Neuronal stem cell (in vitro differentiated cells): Measurements from ENCODE around the gene CARD8.

Experiments used
- DNase-seq: peaks from one replicate; pipeline ENCODE4 v3.0.0-alpha.2; 2013; ENCODE audit warnings: low spot score
- H2AFZ ChIP-seq: one replicate; pipeline ENCODE4 v1.6.1; 2013; ENCODE audit warnings: mild to moderate bottlenecking, low read length, inconsistent platforms
- H2AK5ac ChIP-seq: 2 replicates; pipeline ENCODE4 v1.6.1; 2013; ENCODE audit warnings: low read depth, mild to moderate bottlenecking, inconsistent platforms, low read length, moderate library complexity, mixed read lengths
- H2BK120ac ChIP-seq: 2 replicates; pipeline ENCODE4 v1.6.1; 2013; ENCODE audit warnings: low read depth, mild to moderate bottlenecking, inconsistent platforms, low read length, moderate library complexity, mixed read lengths
- H2BK12ac ChIP-seq: one replicate; pipeline ENCODE4 v1.6.1; 2013; ENCODE audit warnings: low read length, inconsistent platforms
- H2BK15ac ChIP-seq: 2 replicates; pipeline ENCODE4 v1.6.1; 2013; ENCODE audit warnings: mild to moderate bottlenecking, low read length, inconsistent platforms, mixed read lengths
- H2BK5ac ChIP-seq: one replicate; pipeline ENCODE4 v1.6.1; 2013; ENCODE audit warnings: inconsistent platforms, mild to moderate bottlenecking, low read length, moderate library complexity
- H3K14ac ChIP-seq: one replicate; pipeline ENCODE4 v1.6.1; 2013; ENCODE audit warnings: low read length, inconsistent platforms
- H3K18ac ChIP-seq: 2 replicates; pipeline ENCODE4 v1.6.1; 2013; ENCODE audit warnings: low read length, inconsistent platforms
- H3K23ac ChIP-seq: 2 replicates; pipeline ENCODE4 v1.6.1; 2013; ENCODE audit warnings: low read depth, mild to moderate bottlenecking, mixed read lengths, low read length, inconsistent platforms; ENCODE audit not compliant: poor library complexity
- H3K27ac ChIP-seq: replicated peaks from 3 replicates; pipeline ENCODE4 v1.5.1; 2013; ENCODE audit warnings: low read length, inconsistent platforms
- H3K27me3 ChIP-seq, 3 experiments: 2 replicates each; pipeline ENCODE4 v1.6.1; 2013; ENCODE audit warnings: low read length in 3 of 3, mild to moderate bottlenecking in 2 of 3, inconsistent platforms in 1 of 3, low read depth in 1 of 3, mixed read lengths in 1 of 3, moderate library complexity in 1 of 3; ENCODE audit not compliant: control insufficient read depth in 3 of 3, insufficient read depth in 3 of 3
- H3K36me3 ChIP-seq, 2 donors: replicated peaks in 1 of 2; 2 replicates each; pipeline ENCODE4 v1.6.1; 2013; ENCODE audit warnings: low read length in 2 of 2; ENCODE audit not compliant: control insufficient read depth in 2 of 2, insufficient read depth in 2 of 2
- H3K4ac ChIP-seq: 2 replicates; pipeline ENCODE4 v1.6.1; 2013; ENCODE audit warnings: inconsistent platforms, mild to moderate bottlenecking, low read length, moderate library complexity
- H3K4me1 ChIP-seq, 2 donors: 1 replicate in 1 of 2; 2 replicates in 1 of 2; pipeline ENCODE4 v1.6.1; 2013; ENCODE audit warnings: low read length in 2 of 2, low read depth in 1 of 2; ENCODE audit not compliant: control insufficient read depth in 2 of 2, insufficient read depth in 1 of 2
- H3K4me2 ChIP-seq: one replicate; pipeline ENCODE4 v1.6.1; 2013; ENCODE audit warnings: mild to moderate bottlenecking, low read length, inconsistent platforms; ENCODE audit not compliant: insufficient read depth, poor library complexity, severe bottlenecking
- H3K4me3 ChIP-seq, 2 donors: 2 replicates each; pipeline ENCODE4 v1.5.1; 2013; ENCODE audit warnings: low read length in 2 of 2, mild to moderate bottlenecking in 2 of 2, inconsistent platforms in 1 of 2, moderate library complexity in 1 of 2
- H3K79me1 ChIP-seq: one replicate; pipeline ENCODE4 v1.6.1; 2013; ENCODE audit warnings: low read depth, mild to moderate bottlenecking, inconsistent platforms, low read length, moderate library complexity
- H3K9ac ChIP-seq: one replicate; pipeline ENCODE4 v1.6.1; 2013; ENCODE audit warnings: mild to moderate bottlenecking, low read depth, low read length, inconsistent platforms; ENCODE audit not compliant: poor library complexity
- H3K9me3 ChIP-seq, 2 donors: replicated peaks in 1 of 2; 2 replicates each; pipeline versions ENCODE3 to v1.6.1; 2013; ENCODE audit warnings: low read length in 2 of 2, mild to moderate bottlenecking in 2 of 2, inconsistent platforms in 1 of 2, low read depth in 1 of 2, mixed read lengths in 1 of 2, moderate library complexity in 1 of 2; ENCODE audit not compliant: control insufficient read depth in 2 of 2, insufficient read depth in 1 of 2
- H4K8ac ChIP-seq: one replicate; pipeline ENCODE4 v1.6.1; 2013; ENCODE audit warnings: low read depth, mild to moderate bottlenecking, inconsistent platforms, low read length, moderate library complexity
- H4K91ac ChIP-seq: one replicate; pipeline ENCODE4 v1.6.1; 2013; ENCODE audit warnings: low read length, low read depth, mild to moderate bottlenecking, inconsistent platforms; ENCODE audit not compliant: poor library complexity
- WGBS, 2 donors: extraction: QIAGEN DNeasy Blood & Tissue Kit; methylation state at CpG; one replicate each; pipeline ENCODE4 v1.1.7; 2013; ENCODE audit warnings: missing lambda C conversion rate in 2 of 2, mixed read lengths in 1 of 2; ENCODE audit not compliant: insufficient read length in 2 of 2, insufficient replicate concordance in 1 of 2; ENCODE audit errors: extremely low coverage in 2 of 2; 5-methylcytosine and 5-hydroxymethylcytosine counted together

CARD8 gene

DNA sequence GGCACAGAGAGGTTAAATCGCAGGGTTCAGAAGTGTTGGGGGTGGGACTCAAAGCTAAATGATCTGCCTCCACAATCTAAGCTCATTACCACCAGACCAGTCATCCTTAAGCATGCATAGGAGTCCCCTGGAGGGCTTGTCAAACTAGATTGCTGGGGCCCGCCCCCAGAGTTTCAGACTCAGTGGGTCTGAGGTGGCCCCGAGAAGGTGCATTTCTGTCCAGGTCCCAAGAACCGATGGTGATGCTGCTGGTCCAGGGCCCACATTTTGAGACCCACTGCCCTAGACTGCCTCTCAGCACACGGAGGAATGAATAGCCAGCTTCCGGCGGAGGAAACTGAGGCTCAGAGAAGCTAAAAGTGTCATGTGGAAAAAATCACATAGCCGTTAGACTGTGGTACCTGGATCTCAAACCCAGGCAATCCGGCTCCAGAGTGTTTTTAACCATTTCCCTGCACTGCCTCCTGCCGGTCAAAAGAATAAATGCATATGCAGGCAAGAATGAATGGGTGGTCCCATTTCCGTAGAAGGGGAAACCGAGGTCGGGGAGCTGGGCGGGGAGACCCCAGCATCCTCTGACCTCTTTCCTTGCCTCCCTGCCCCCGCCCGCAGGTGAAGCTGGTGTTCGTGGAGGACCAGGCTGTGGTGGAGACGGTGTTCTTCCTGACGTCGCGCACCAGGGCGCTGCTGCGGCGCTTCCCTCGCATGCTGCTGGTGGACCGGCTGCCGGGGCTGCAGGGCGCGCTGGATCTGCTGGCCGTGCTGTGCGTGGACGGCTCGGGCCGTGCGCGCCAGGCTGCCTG is 61.5 kb downstream of the CARD8 start:
- no peak overlapping the region for H2BK120ac ChIP-seq
- no peaks in the 10 kb centered on the region for H3K27me3 ChIP-seq
- no peak overlapping the region for H2AK5ac ChIP-seq
- H4K91ac ChIP-seq: no peak overlapping the region
- no peak overlapping the region for H2BK5ac ChIP-seq
- H3K4me2 ChIP-seq: no peak overlapping the region
- H3K36me3 ChIP-seq: peaks cover 8 to 48% of the 10 kb centered on the region in 2 donors
- no peak overlapping the region for H4K8ac ChIP-seq
- no peak overlapping the region for H3K23ac ChIP-seq
- H3K4me1 ChIP-seq: peaks cover 0 to 7% of the 10 kb centered on the region in 2 donors
- H3K9me3 ChIP-seq: peaks cover 2% of the 10 kb centered on the region in 2 donors
- no peak for DNase-seq
- H3K4me3 ChIP-seq: no peak overlapping the region
- H3K18ac ChIP-seq: no peak overlapping the region
- H3K4ac ChIP-seq: no peak overlapping the region
- H3K27ac ChIP-seq: no peak overlapping the region
- no peak overlapping the region for H2BK15ac ChIP-seq
- WGBS, 2 donors: no CpG with 5 or more reads among the region's 36 CpGs
- H3K9ac ChIP-seq: no peak overlapping the region
- peaks cover 4% of the 10 kb centered on the region for H3K79me1 ChIP-seq
- H2AFZ ChIP-seq: no peak overlapping the region
- no peak overlapping the region for H2BK12ac ChIP-seq
- no peak overlapping the region for H3K14ac ChIP-seq

- H3K18ac ChIP-seq: no peak overlapping the region
- no peak overlapping the region for H4K91ac ChIP-seq
- H3K23ac ChIP-seq: no peak overlapping the region
- no peak overlapping the region for H2AFZ ChIP-seq
- WGBS, 2 donors: no CpG with 5 or more reads among the region's 7 CpGs
- H3K4me1 ChIP-seq: peaks cover 0 to 7% of the 10 kb centered on the region in 2 donors
- H3K14ac ChIP-seq: no peak overlapping the region
- peaks cover 4% of the 10 kb centered on the region for H3K79me1 ChIP-seq
- H3K4me3 ChIP-seq: no peak overlapping the region
- H3K27me3 ChIP-seq: no peaks in the 10 kb centered on the region
- peaks cover 14 to 61% of the 10 kb centered on the region in 2 donors for H3K36me3 ChIP-seq
- peaks cover 5 to 9% of the 10 kb centered on the region in 2 donors for H3K9me3 ChIP-seq
- H2BK120ac ChIP-seq: no peak overlapping the region
- no peak overlapping the region for H3K27ac ChIP-seq
- H3K9ac ChIP-seq: no peak overlapping the region
- no peak overlapping the region for H3K4me2 ChIP-seq
- H2BK12ac ChIP-seq: no peak overlapping the region
- H2AK5ac ChIP-seq: no peak overlapping the region
- DNase-seq: no peak
- no peak overlapping the region for H2BK5ac ChIP-seq
- no peak overlapping the region for H3K4ac ChIP-seq
- H4K8ac ChIP-seq: no peak overlapping the region
- no peak overlapping the region for H2BK15ac ChIP-seq
These were observed 63.0 kb downstream of the CARD8 start for GRCh38 chr19:48192750-48193149.

- H3K27me3 ChIP-seq: no peaks in the 10 kb centered on the region
- no peak overlapping the region for H3K23ac ChIP-seq
- no peak for DNase-seq
- no peaks in the 10 kb centered on the region for H3K4me1 ChIP-seq
- peaks cover 4% of the 10 kb centered on the region for H3K79me1 ChIP-seq
- H3K14ac ChIP-seq: no peak overlapping the region
- H3K27ac ChIP-seq: no peak overlapping the region
- H2AK5ac ChIP-seq: no peak overlapping the region
- H4K8ac ChIP-seq: no peak overlapping the region
- H2BK5ac ChIP-seq: no peak overlapping the region
- no CpG with 5 or more reads among the region's 3 CpGs for WGBS, 2 donors
- H3K9me3 ChIP-seq: peaks cover 3 to 9% of the 10 kb centered on the region in 2 donors
- no peak overlapping the region for H2BK15ac ChIP-seq
- no peak overlapping the region for H3K4me3 ChIP-seq
- peaks cover 10 to 76% of the 10 kb centered on the region in 2 donors for H3K36me3 ChIP-seq
- H3K18ac ChIP-seq: no peak overlapping the region
- no peak overlapping the region for H3K4ac ChIP-seq
- H3K9ac ChIP-seq: no peak overlapping the region
- H3K4me2 ChIP-seq: no peak overlapping the region
- H2AFZ ChIP-seq: no peak overlapping the region
- H2BK12ac ChIP-seq: no peak overlapping the region
- no peak overlapping the region for H4K91ac ChIP-seq
- H2BK120ac ChIP-seq: no peak overlapping the region
These were observed 64.8 kb downstream of the CARD8 start for GRCh38 chr19:48190885-48191284.

GRCh38 chr19:48190288-48190884 is 65.3 kb downstream of the CARD8 start:
- H3K36me3 ChIP-seq: peaks cover 10 to 80% of the 10 kb centered on the region in 2 donors
- no peaks in the 10 kb centered on the region for H3K4me1 ChIP-seq
- no peak overlapping the region for H2BK5ac ChIP-seq
- no peak overlapping the region for H4K8ac ChIP-seq
- H3K27ac ChIP-seq: no peak overlapping the region
- no peaks in the 10 kb centered on the region for H3K27me3 ChIP-seq
- H2AFZ ChIP-seq: no peak overlapping the region
- no peak overlapping the region for H3K14ac ChIP-seq
- no peak overlapping the region for H3K4me3 ChIP-seq
- H2BK12ac ChIP-seq: no peak overlapping the region
- peaks cover 3 to 9% of the 10 kb centered on the region in 2 donors for H3K9me3 ChIP-seq
- no peak for DNase-seq
- H2BK15ac ChIP-seq: no peak overlapping the region
- H2AK5ac ChIP-seq: no peak overlapping the region
- no peak overlapping the region for H3K18ac ChIP-seq
- no CpG with 5 or more reads among the region's 13 CpGs for WGBS, 2 donors
- no peak overlapping the region for H3K9ac ChIP-seq
- H3K23ac ChIP-seq: no peak overlapping the region
- no peak overlapping the region for H3K4me2 ChIP-seq
- H2BK120ac ChIP-seq: no peak overlapping the region
- H3K4ac ChIP-seq: no peak overlapping the region
- peaks cover 4% of the 10 kb centered on the region for H3K79me1 ChIP-seq
- H4K91ac ChIP-seq: no peak overlapping the region
